BJ (cell line): ENCODE data around the gene BOD1L2. TPM values are rescaled to one million over a fixed set of nuclear protein-coding genes. Genes with fewer than 3 reads are reported as not detected.

Source experiments
- CTCF ChIA-PET: fragments of 350-600 bp; formaldehyde crosslinking; extraction: SDS; loops from one replicate; lab custom pipeline; 2021; ENCODE audit warnings: antibody characterized with exemption, inconsistent platforms; lab: Yijun Ruan, JAX
- POLR2A ChIA-PET: fragments of 300-600 bp; sonication (Branson Sonifier 250); formaldehyde crosslinking; extraction: SDS; loops from one replicate; lab custom pipeline; 2021; ENCODE audit warnings: antibody characterized with exemption; lab: Charles Lee
- DNase-seq: peaks from one replicate; pipeline ENCODE4 v3.0.0-alpha.2; 2011; ENCODE audit warnings: low read depth
- H3K27me3 ChIP-seq: 2 replicates; pipeline ENCODE4 v1.6.0; 2011; ENCODE audit warnings: low read length; ENCODE audit not compliant: control insufficient read depth, insufficient read depth
- H3K36me3 ChIP-seq: 2 replicates; pipeline ENCODE4 v1.5.1; 2011; ENCODE audit warnings: low read length; ENCODE audit not compliant: control insufficient read depth, insufficient read depth
- H3K4me3 ChIP-seq: 2 replicates; pipeline ENCODE4 v1.5.1; 2011; ENCODE audit warnings: low read depth, mild to moderate bottlenecking, control low read depth, low read length
- CTCF ChIP-seq: IDR thresholded peaks from 2 replicates; pipeline ENCODE4 v1.5.1; 2011; ENCODE audit warnings: low read depth, mild to moderate bottlenecking, control low read depth, inconsistent platforms, low read length, moderate library complexity; ENCODE audit not compliant: insufficient read depth
- polyA plus RNA-seq: library from polyadenylated mRNA; depleted of rRNA; stranded (reverse); fragments of >200 nt; gene quantifications from 2 replicates; pipeline ENCODE4 v1.2.3, GENCODE V29; 2011

Gene BOD1L2
- polyA plus RNA-seq, 1 experiment = not detected

DNA sequence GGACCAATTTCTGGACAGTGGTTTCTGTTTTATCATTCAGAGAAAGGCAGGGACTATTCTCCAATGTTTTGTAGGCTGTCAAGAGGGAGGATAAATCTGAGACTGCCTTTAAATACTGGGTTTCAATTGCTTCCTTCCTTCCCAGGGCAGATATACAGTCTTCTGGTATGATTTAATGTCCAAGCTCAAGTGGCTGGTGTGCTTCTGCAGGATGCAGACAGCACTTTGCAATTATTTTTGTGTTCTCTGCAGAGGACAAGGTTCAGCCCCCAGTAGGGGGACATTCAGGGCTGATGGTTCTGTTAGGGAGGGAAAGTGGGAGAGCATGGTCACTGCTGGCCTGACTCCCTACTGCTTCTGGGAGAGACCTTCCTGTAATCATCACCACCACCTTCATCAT lies 4.6 kb upstream of the BOD1L2 start:
- POLR2A ChIA-PET = no interaction called here
- H3K36me3 ChIP-seq = no peaks in the 10 kb centered on the region
- H3K27me3 ChIP-seq = no peaks in the 10 kb centered on the region
- CTCF ChIA-PET = no interaction called here
- no peak for DNase-seq
- no peak overlapping the region for H3K4me3 ChIP-seq
- no peak for TF ChIP-seq CTCF

GRCh38 chr18:57143265-57143664 lies 3.6 kb upstream of the BOD1L2 start:
- H3K27me3 ChIP-seq = no peaks in the 10 kb centered on the region
- CTCF ChIA-PET = no interaction called here
- H3K4me3 ChIP-seq = no peak overlapping the region
- no peak for TF ChIP-seq CTCF
- H3K36me3 ChIP-seq = no peaks in the 10 kb centered on the region
- no peak for DNase-seq
- POLR2A ChIA-PET = no interaction called here

DNA sequence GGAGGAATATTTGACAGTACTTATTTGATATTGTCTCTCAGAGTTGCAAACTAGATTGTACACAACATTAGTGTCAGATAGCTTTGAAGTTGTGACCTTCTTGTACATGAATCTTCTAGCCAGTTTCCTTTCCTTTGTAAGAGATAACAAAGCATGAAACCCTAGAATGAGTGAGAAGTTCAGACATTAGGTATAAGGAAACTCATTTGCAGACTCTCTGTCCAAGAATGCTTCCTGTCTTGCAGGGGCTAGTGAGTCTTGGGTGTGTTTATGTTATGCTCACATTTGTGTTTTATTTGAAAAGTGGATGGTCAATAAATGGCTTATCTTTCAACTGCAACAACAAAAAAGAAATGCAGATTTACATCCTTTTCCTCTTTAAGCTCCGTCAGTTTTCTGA lies 1.4 kb downstream of the BOD1L2 start:
- Histone ChIP-seq H3K36me3 (no peaks in the 10 kb centered on the region), H3K4me3 (no peak overlapping the region), H3K27me3 (no peaks in the 10 kb centered on the region)
- TF ChIP-seq CTCF = no peak
- ChIA-PET POLR2A (no interaction called here), CTCF (interaction anchor here (1.2 kb wide), 1 partner anchor 19 kb away, joined by 3 read pairs; no protein-coding TSS in a partner anchor)
- no peak for DNase-seq

DNA sequence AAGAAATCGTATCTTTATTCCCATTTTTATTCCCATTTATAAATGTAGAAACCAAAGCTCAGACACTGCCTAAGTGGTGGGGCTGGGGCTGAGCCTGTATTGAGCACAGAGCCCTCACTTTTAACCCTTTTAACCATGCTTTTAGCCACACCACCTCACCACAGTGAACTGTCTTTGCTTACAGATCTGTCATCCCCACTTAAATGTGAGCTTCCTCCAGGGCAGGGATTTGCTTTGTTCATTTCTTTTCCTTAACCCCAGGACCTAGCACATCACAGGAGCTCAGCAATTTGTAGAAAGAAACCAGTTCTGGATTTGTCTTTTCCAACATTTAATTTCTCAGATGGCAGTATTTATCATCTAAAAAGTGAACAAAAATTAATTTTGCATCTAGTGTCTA lies 2.2 kb downstream of the BOD1L2 start:
- DNase-seq = no peak
- Histone ChIP-seq H3K4me3 (no peak overlapping the region), H3K27me3 (no peaks in the 10 kb centered on the region), H3K36me3 (no peaks in the 10 kb centered on the region)
- ChIA-PET CTCF (no interaction called here), POLR2A (no interaction called here)
- TF ChIP-seq CTCF = no peak

DNA sequence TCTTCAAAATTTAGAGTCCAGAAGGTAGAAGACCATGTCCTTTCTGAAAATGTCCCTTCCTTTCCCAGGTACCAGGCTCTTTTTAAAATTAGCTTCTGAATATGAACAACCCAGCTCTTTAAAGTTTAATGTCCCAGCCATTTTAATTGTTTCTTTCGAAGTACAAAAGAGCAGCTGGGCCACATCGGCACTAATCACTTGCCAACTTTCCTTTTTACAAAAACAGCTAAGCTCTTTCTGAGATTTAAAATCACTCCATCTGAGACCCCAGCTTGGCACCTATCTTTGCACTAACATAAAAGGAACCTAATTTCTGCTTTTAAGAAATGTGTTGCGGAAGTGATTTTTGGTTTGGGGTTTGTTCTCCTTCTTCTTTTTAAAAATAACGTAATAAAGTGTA lies 2.6 kb downstream of the BOD1L2 start:
- H3K4me3 ChIP-seq = no peak overlapping the region
- ChIA-PET CTCF (no interaction called here), POLR2A (no interaction called here)
- TF ChIP-seq CTCF = no peak
- H3K36me3 ChIP-seq = no peaks in the 10 kb centered on the region
- DNase-seq = no peak
- no peaks in the 10 kb centered on the region for H3K27me3 ChIP-seq
